HG03097 (cell line): Measurements from ENCODE around the gene SLC39A8.
"Not testable (repeated sequence)": the region's sequence is repeated elsewhere in the genome, so short reads cannot be mapped to it uniquely, and the experiment has no call there.

Experiments
- ATAC-seq: cut with Tn5 transposase; IDR thresholded peaks from one replicate; pipeline ENCODE4 v1.9.1; 2021; ENCODE audit not compliant: unreplicated experiment, low FRiP score

The SLC39A8 gene

GRCh38 chr4:102308032-102308799 lies 37.1 kb downstream of the SLC39A8 start:
- no peak for ATAC-seq

GRCh38 chr4:102305666-102306065 lies 39.6 kb downstream of the SLC39A8 start:
- no peak for ATAC-seq

DNA sequence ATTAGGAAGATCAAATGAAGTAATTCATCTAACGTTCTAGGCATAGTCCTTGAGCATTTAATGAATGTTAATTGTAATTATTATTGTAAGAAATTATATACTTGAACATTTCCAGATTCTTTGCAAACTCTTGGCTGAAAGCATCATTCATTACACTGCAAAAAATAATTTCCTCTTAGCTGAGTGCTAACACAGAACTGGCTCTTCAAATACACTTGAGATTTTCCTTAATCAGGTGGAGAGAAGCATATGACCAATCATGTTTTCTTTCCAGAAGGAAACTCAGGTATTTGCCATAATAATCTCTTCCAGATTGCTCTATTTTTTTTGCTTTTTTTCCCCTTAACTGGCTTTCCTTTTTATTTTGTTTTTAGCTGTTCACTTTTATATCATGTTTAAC lies 42.5 kb downstream of the SLC39A8 start:
- no peak for ATAC-seq

DNA sequence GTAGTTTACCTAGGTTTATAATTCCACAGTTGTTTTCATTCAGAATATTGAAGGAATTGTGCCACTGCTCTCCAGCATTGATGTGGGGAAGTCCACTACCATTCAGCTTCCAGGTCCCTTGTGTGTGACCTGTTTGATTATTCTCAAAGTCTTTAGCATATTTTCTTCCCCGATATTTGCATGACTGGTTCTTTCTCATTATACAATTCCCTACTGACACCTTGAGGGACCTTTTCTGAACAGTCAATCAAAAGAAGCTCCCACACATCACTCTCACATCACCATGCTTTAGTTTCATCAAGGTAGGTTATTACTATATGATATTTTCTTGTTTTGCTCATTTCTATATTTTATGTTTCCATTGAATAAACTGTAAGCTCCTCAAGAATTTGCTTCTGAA lies 44.1 kb downstream of the SLC39A8 start:
- ATAC-seq: no peak

DNA sequence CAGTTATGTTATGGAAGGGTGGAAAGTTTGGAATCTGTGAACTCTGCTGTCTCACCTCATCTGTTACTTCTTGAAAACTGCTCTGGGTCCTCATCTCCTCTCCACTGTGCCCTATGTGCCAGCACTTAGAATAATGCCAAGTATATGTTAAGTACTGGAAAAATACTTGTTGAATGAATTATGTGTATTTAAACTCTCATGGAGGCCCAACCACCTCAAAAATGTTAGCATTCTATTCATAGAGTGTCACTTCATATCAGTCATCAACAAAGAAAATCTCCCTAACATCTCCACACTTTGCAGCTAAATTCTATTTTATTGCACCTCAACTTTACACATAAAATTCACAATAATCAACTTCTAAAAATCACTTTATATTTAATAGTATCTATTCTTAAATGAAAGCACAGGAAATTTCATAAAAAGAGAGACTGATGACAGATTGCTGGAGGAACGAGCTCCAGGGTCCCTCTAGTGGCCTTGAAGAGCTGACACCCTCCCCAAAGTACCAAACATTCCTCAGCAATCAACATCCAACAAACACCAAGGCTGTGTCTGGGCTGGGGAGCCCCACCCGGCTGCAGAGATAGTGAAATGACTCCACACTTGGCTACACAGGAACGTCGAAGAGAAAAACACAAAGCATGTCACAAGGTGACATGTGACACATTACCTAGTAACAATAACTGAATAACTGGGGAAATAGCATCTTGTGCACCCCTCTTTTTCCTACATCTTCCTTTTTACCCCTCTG lies 45.8 kb downstream of the SLC39A8 start:
- ATAC-seq: peak; percentile 79

DNA sequence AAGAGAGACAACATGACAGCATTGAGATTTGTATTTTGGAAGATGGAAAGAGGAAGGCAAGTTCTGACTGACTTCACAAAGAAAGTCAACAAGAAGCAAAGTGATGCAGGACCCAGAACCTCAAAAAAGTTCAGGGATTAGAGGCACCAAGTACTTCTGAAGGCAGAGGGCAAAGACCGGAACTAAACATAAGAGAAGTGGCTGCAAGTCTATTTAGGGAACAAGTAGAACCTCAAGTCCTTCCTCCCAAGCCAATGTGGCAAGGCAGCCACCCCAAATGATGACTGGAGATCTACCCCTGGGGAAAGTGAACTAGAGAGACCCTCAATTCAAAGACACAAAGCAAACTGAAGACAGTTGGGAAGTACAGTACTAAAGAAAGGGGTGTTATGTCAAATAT lies 46.6 kb downstream of the SLC39A8 start:
- ATAC-seq: no peak

GRCh38 chr4:102295153-102295862 lies 50.0 kb downstream of the SLC39A8 start:
- no peak for ATAC-seq

- ATAC-seq: no peak
Measured at GRCh38 chr4:102288497-102288896, 56.8 kb downstream of the SLC39A8 start.

DNA sequence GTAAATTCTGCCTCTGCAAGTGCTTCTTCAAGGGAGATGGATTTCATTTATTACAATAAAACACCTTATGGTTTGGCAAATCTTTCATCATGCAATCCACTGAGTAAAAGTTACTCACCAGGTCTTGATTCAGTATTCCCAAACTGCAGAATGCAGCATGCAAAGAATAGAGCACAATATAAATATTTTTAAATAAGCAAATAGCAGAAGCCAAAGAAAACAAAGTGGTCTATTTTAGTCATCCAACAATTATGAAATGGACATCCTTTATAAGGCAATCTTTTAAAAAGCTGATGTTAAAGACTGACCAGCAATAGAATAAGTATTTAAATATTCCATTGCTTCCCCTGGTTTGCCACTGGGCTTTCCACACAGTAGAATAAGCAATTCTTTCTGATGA lies 59.5 kb downstream of the SLC39A8 start:
- no peak for ATAC-seq

DNA sequence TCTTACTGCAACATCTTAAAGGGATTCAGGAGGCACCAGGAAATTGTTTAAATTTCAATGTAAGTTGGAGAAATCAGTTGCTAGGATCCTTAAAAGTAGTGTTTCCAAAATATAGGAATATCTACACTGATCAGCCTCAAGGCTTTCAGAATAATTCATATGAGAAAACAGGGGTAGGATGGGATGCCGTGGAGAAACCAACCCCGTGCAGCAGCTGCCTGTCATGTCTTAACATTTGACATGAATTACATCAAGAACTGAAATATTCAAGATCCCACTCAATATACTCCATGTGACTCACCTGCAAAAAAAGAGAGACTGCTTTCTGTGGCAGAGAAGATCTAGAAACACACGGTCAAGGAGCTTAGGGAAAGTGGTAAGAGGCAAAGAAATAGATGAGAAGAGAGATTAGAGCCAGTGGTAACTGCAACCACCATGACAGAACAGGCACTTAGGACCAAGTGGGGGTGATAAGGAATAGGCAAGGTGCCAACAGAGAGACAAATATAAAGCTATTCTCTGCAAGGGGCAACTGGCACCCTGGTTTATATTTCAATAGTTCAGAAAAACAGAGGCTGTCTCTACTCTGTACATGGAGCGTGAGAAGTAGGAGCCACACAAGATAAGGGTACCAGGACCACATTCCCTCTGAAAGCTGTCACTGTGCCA lies 64.0 kb downstream of the SLC39A8 start:
- ATAC-seq: no peak

- ATAC-seq: not testable (repeated sequence)
Measured at GRCh38 chr4:102273317-102273716, 72.0 kb downstream of the SLC39A8 start.

DNA sequence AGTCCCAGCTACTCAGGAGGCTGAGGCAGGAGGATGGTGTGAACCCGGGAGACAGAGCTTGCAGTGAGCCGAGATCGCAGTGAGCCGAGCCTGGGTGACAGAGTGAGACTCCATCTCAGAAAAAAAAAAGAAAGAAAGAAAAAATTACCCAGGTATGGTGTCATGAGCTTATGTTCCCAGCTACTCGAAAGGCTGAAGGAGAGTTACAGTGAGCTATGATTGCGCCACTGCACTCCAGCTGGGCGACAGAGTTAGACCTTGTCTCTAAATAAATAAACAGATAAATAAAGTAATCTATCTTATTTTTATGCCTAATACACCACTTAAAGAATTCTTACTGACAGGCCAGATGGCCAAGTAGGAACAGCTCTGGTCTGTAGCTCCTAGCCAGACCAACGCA lies 73.0 kb downstream of the SLC39A8 start:
- ATAC-seq: no peak

DNA sequence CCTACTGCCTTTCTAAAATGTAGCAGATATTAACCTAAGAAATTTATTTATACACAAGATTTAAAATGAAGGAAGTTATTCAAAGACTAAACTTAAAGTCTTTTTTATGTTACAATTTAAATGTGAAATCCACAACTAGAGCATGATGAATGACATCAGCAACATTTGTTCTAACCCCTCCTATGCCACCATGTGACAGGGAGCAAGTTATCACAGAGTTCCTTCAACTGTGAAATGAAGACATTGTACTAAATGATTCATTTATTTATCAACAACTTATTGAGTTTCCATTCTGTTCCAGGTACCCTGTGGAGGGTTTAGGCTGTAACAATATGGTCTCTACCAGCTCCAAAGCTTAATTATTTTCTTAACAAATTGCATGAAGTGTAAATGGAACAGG lies 76.9 kb downstream of the SLC39A8 start:
- ATAC-seq: no peak

DNA sequence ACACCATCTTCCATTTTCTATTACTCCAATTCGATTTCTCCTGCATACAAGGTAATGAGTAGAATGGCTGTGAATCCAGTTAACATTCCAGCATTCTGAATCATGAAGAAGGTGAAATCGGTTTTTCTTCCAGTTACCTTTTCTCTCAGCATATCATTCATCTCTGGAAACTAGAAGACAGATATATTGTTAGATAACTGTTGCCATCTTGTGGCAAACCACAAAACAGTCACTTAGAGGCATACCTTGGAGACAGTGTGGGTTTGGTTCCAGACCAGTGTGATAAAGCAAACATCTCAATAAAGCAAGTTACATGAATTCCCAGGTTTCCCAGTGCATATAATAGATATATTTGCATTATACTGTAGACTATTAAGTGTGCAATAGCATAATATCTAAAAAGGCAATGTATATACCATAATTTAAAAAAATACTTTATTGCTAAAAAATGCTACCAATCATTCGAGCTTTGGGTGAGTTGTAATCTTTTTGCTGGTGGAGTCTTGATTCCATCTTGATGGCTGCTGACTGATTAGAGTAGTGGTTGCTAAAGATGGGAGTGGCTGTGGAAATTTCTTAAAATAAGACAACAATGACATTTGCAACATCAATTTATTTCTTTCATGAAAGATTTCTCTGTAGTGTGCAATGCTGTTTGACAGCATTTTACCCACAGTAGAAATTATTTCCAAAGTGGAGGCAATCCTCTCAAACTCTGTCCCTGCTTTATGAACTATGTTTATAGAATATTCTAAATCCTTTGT lies 82.1 kb downstream of the SLC39A8 start:
- ATAC-seq: peak; percentile 79

DNA sequence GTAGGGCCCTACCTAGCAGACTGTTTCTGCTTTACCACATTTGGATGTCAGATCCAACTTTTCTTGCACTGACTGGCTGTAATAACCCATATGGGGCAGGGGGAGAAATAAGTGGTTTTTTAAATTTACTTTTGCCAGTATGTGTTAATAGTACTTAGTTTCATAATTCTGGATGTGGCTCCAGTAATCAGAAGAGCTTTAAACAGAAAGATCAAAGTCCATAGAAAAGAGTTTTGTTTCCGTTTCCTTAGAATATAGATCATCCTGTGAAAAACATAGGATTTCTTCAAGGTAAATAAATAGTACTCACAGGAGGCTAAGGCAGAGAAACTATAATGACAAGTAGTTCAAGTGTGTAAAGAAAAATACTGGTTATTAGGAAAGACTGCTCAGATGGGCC lies 85.6 kb downstream of the SLC39A8 start:
- ATAC-seq: no peak

- no peak for ATAC-seq
Measured at GRCh38 chr4:102259081-102259480, 86.2 kb downstream of the SLC39A8 start.

DNA sequence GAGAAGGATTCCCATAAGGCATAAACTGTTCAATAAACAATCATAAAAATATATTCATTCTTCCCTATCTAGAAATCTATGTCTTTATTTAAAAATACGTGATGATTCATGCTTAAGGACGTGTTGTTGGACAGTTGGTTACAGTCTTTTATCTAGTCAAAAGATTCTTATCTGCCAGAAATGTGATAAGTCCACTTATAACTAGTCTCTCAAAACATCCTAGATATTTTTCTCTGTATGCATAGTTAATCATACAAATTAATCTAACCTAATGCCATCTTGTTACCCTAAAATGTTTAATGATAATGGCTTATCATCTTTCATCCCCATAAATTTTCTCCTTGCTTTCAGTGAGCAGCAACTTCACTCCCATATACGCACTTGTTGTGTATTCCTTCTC lies 89.0 kb downstream of the SLC39A8 start:
- ATAC-seq: no peak

- ATAC-seq: no peak
Measured at GRCh38 chr4:102253860-102254259, 91.4 kb downstream of the SLC39A8 start.

DNA sequence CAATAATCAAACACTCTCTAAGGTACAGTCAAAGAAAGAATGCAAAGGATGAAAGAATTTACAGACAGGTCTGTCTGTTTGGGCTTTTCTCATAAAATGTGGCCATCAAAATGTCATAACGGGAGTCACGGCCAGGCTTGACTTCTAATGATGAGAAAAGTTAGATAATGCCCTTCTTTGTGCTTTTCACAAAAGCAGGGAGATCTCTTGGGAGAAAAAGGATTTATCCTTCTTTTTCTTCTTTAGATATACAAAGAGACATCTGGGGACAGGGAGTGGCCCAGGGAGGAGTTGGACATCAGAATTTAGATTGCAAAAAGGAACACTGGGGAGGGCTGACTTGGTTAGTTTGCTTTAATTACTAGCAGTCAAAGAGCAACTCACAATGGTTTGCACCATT lies 93.1 kb downstream of the SLC39A8 start:
- ATAC-seq: no peak

- ATAC-seq: no peak
Measured at GRCh38 chr4:102250341-102250740, 94.9 kb downstream of the SLC39A8 start.
